Measurements from ENCODE around the gene C3orf80.

GRCh38 chr3:160185751-160186150, 39.5 kb upstream of the C3orf80 start:
- TF ChIP-seq CTCF (conservative IDR thresholded peaks at IDR 0.05) (no peak), ZFX (IDR thresholded peaks at IDR 0.05) (no peak)

Measured in C4-2B (cell line).